DND-41 (cell line): ENCODE data around the gene ING4.

Source experiments
- CTCF ChIP-seq: IDR thresholded peaks from 2 replicates; pipeline ENCODE4 v1.5.1; 2012; ENCODE audit warnings: borderline replicate concordance, low read length, moderate library complexity, mild to moderate bottlenecking; ENCODE audit not compliant: poor library complexity, severe bottlenecking; ENCODE audit errors: extremely low read depth
- EZH2 ChIP-seq: IDR thresholded peaks from 3 replicates; pipeline ENCODE4 v1.6.1; 2012; ENCODE audit warnings: borderline replicate concordance, low read depth, mild to moderate bottlenecking, moderate library complexity, low read length, inconsistent platforms; ENCODE audit not compliant: severe bottlenecking

GRCh38 chr12:6672143-6672542, 9.2 kb upstream of the ING4 start:
- TF ChIP-seq CTCF: no peak
- no peak for TF ChIP-seq EZH2
